Measurements from ENCODE around the gene GIPC3. TPM values are rescaled to one million over a fixed set of nuclear protein-coding genes. Genes with fewer than 3 reads are reported as not detected.

Gene GIPC3
- total RNA-seq, 1 donor from 2014 or later, result 6.1 TPM

- peak overlapping the region; percentile 94 to 99 for H3K27ac ChIP-seq
- H3K4me1 ChIP-seq, result peaks cover 43 to 56% of the 10 kb centered on the region in 2 donors
- no peaks in the 10 kb centered on the region for H3K27me3 ChIP-seq
- H3K4me3 ChIP-seq, result peak overlapping the region; percentile 74 to 96
- peaks cover 20% of the 10 kb centered on the region in 2 donors for H3K36me3 ChIP-seq
- no peaks in the 10 kb centered on the region for H3K9me3 ChIP-seq
- no peak for DNase-seq (ENCODE audit: low spot score in 2 of 2)
- no peak for TF ChIP-seq CTCF (IDR thresholded peaks at IDR 0.05)
- intact Hi-C loops (cut with DNase I), result loop anchor here (5.0 kb wide), 3 partner anchors 51 to 151 kb away; partner anchors contain the start of genes FZR1 and MFSD12
Observed at GRCh38 chr19:3608079-3608641, 22.9 kb downstream of the GIPC3 start.

GRCh38 chr19:3608750-3609322 lies 23.6 kb downstream of the GIPC3 start:
- TF ChIP-seq CTCF (IDR thresholded peaks at IDR 0.05), result no peak
- no peaks in the 10 kb centered on the region for H3K9me3 ChIP-seq
- intact Hi-C loops (cut with DNase I), result loop anchor here (5.0 kb wide), 3 partner anchors 52 to 152 kb away; partner anchors contain the start of genes FZR1 and MFSD12
- DNase-seq (ENCODE audit: low spot score in 2 of 2), result no peak
- H3K27ac ChIP-seq, result peak overlapping the region; percentile 94 to 99
- peak overlapping the region in 1 of 2 donors; percentile 96 for H3K4me3 ChIP-seq
- peaks cover 23 to 26% of the 10 kb centered on the region in 2 donors for H3K36me3 ChIP-seq
- H3K4me1 ChIP-seq, result peaks cover 40 to 49% of the 10 kb centered on the region in 2 donors
- H3K27me3 ChIP-seq, result no peaks in the 10 kb centered on the region

GRCh38 chr19:3609779-3610719 lies 24.8 kb downstream of the GIPC3 start:
- peaks cover 31 to 38% of the 10 kb centered on the region in 2 donors for H3K4me1 ChIP-seq
- no peak for DNase-seq (ENCODE audit: low spot score in 2 of 2)
- H3K36me3 ChIP-seq, result peaks cover 23 to 26% of the 10 kb centered on the region in 2 donors
- intact Hi-C loops (cut with DNase I), result loop anchor here (5.0 kb wide), 3 partner anchors 53 to 153 kb away; partner anchors contain the start of genes FZR1 and MFSD12
- no peaks in the 10 kb centered on the region for H3K27me3 ChIP-seq
- H3K4me3 ChIP-seq, result no peak overlapping the region
- TF ChIP-seq CTCF (IDR thresholded peaks at IDR 0.05), result no peak
- peak overlapping the region; percentile 94 to 99 for H3K27ac ChIP-seq
- H3K9me3 ChIP-seq, result no peaks in the 10 kb centered on the region

- H3K9me3 ChIP-seq, result no peaks in the 10 kb centered on the region
- no peak for TF ChIP-seq CTCF (IDR thresholded peaks at IDR 0.05)
- no peak overlapping the region for H3K4me3 ChIP-seq
- intact Hi-C loops (cut with DNase I), result no loop called here
- peaks cover 27 to 38% of the 10 kb centered on the region in 2 donors for H3K4me1 ChIP-seq
- H3K27me3 ChIP-seq, result no peaks in the 10 kb centered on the region
- peaks cover 27 to 30% of the 10 kb centered on the region in 2 donors for H3K36me3 ChIP-seq
- peak overlapping the region; percentile 94 to 99 for H3K27ac ChIP-seq
- DNase-seq (ENCODE audit: low spot score in 2 of 2), result no peak
Observed at GRCh38 chr19:3610745-3611717, 25.8 kb downstream of the GIPC3 start.

- no peak for TF ChIP-seq CTCF (IDR thresholded peaks at IDR 0.05)
- peaks cover 27 to 30% of the 10 kb centered on the region in 2 donors for H3K36me3 ChIP-seq
- peaks cover 25 to 38% of the 10 kb centered on the region in 2 donors for H3K4me1 ChIP-seq
- intact Hi-C loops (cut with DNase I), result no loop called here
- no peak overlapping the region for H3K4me3 ChIP-seq
- no peaks in the 10 kb centered on the region for H3K27me3 ChIP-seq
- no peaks in the 10 kb centered on the region for H3K9me3 ChIP-seq
- no peak overlapping the region for H3K27ac ChIP-seq
- DNase-seq (ENCODE audit: low spot score in 2 of 2), result no peak
Observed at GRCh38 chr19:3611841-3612240, 26.6 kb downstream of the GIPC3 start.
